NT2/D1 (cell line): ENCODE data around the gene ATP1A4.

ENCODE experiments used
- SUZ12 ChIP-seq: IDR thresholded peaks from 2 replicates; pipeline ENCODE4 v1.6.1; 2011; ENCODE audit not compliant: insufficient read length, insufficient read depth; ENCODE audit errors: extremely low read depth
- YY1 ChIP-seq: IDR thresholded peaks from 2 replicates; pipeline ENCODE4 v1.6.1; 2011; ENCODE audit not compliant: insufficient read length, insufficient read depth

- TF ChIP-seq YY1, result no peak
- no peak for TF ChIP-seq SUZ12
Measured at GRCh38 chr1:160206421-160207117, 55.2 kb downstream of the ATP1A4 start.
